Prostate gland (tissue), 2 donors: Measurements from ENCODE around the gene CDCA7. TPM values are rescaled to one million over a fixed set of nuclear protein-coding genes. Genes with fewer than 3 reads are reported as not detected.
"Not testable (repeated sequence)": the region's sequence is repeated elsewhere in the genome, so short reads cannot be mapped to it uniquely, and the experiment has no call there.

Experiments used
- DNase-seq: peaks from one replicate; pipeline ENCODE4 v3.0.0-alpha.2; 2019; ENCODE audit warnings: low spot score
- H3K27ac ChIP-seq, 2 donors: fragments of 200-600 bp; sonication (generic); 2 replicates each; pipeline ENCODE4 v1.5.1; 2017 to 2019
- H3K27me3 ChIP-seq: fragments of 200-600 bp; sonication (generic); replicated peaks from 2 replicates; pipeline ENCODE4 v1.5.1; 2019; ENCODE audit not compliant: insufficient read depth
- H3K36me3 ChIP-seq, 2 donors: fragments of 200-600 bp; sonication (generic); 1 replicate in 1 of 2; 2 replicates in 1 of 2; pipeline versions ENCODE4 v1.5.1 to v1.8.1; 2017 to 2019
- H3K4me1 ChIP-seq: fragments of 200-600 bp; sonication (generic); replicated peaks from 2 replicates; pipeline ENCODE4 v1.5.1; 2019
- H3K4me3 ChIP-seq, 2 donors: fragments of 200-600 bp; sonication (generic); 2 replicates each; pipeline ENCODE4 v1.5.1; 2017 to 2019
- H3K9me3 ChIP-seq: fragments of 200-600 bp; sonication (generic); 2 replicates; pipeline ENCODE4 v1.5.1; 2017
- CTCF ChIP-seq, 4 experiments: fragments of 200-600 bp in 2 of 4; fragments of 450-650 bp in 2 of 4; sonication (generic) in 2 of 4; IDR thresholded peaks; 1 replicate in 3 of 4; 2 replicates in 1 of 4; pipeline ENCODE4 v1.5.1; 2016 to 2019; ENCODE audit warnings: antibody characterized with exemption in 4 of 4, mild to moderate bottlenecking in 2 of 4, moderate library complexity in 2 of 4
- POLR2A ChIP-seq: fragments of 450-650 bp; IDR thresholded peaks from one replicate; pipeline ENCODE4 v1.6.1; 2016; ENCODE audit warnings: antibody characterized with exemption, mild to moderate bottlenecking
- POLR2AphosphoS5 ChIP-seq: sonication (generic); formaldehyde crosslinking; IDR thresholded peaks from one replicate; pipeline ENCODE4 v1.6.1; 2017; ENCODE audit warnings: antibody characterized with exemption
- WGBS: methylation state at CpG from one replicate; pipeline ENCODE4 v1.1.5; 2018; 5-methylcytosine and 5-hydroxymethylcytosine counted together
- intact Hi-C: fragments of 100-400 bp; cut with DNase I; formaldehyde crosslinking; loops from one replicate; pipeline ENCODE4 v1.14.2; 2022
- total RNA-seq, 2 donors: library from RNA; depleted of rRNA; stranded (reverse); fragments of >200 nt; gene quantifications; one replicate each; pipeline ENCODE4 v1.1.0, GENCODE V29; 2016

CDCA7 gene
- total RNA-seq, 2 donors from 2014 or later, result 9.5 to 13.7 TPM

- no peaks in the 10 kb centered on the region for H3K36me3 ChIP-seq
- no peak for DNase-seq
- no peaks in the 10 kb centered on the region for H3K4me1 ChIP-seq
- TF ChIP-seq POLR2A, result no peak
- no peak for TF ChIP-seq CTCF (IDR thresholded peaks at IDR 0.05)
- TF ChIP-seq POLR2AphosphoS5, result no peak
- intact Hi-C loops, result no loop called here
- H3K27ac ChIP-seq, result no peak overlapping the region
- WGBS, result 71% methylated on average over 3 of the region's 3 CpGs
- H3K27me3 ChIP-seq, result no peaks in the 10 kb centered on the region
- no peaks in the 10 kb centered on the region for H3K9me3 ChIP-seq
- no peak overlapping the region for H3K4me3 ChIP-seq
Measured at GRCh38 chr2:173371023-173371422, 16.4 kb downstream of the CDCA7 start.

- H3K36me3 ChIP-seq, result no peaks in the 10 kb centered on the region
- H3K9me3 ChIP-seq, result no peaks in the 10 kb centered on the region
- intact Hi-C loops, result no loop called here
- no peaks in the 10 kb centered on the region for H3K4me1 ChIP-seq
- no peak for TF ChIP-seq POLR2A
- no peak for TF ChIP-seq CTCF (IDR thresholded peaks at IDR 0.05)
- TF ChIP-seq POLR2AphosphoS5, result no peak
- no peak overlapping the region for H3K27ac ChIP-seq
- H3K4me3 ChIP-seq, result no peak overlapping the region
- no peaks in the 10 kb centered on the region for H3K27me3 ChIP-seq
- DNase-seq, result no peak
- 88% methylated on average over 2 of the region's 2 CpGs for WGBS
Measured at GRCh38 chr2:173373290-173373689, 18.6 kb downstream of the CDCA7 start.

- Histone ChIP-seq H3K4me3 (no peak overlapping the region), H3K27ac (no peak overlapping the region), H3K4me1 (no peaks in the 10 kb centered on the region), H3K9me3 (no peaks in the 10 kb centered on the region), H3K27me3 (no peaks in the 10 kb centered on the region), H3K36me3 (no peaks in the 10 kb centered on the region)
- no peak for TF ChIP-seq POLR2AphosphoS5
- no peak for TF ChIP-seq POLR2A
- TF ChIP-seq CTCF (IDR thresholded peaks at IDR 0.05), result no peak
- WGBS, result 100% methylated on average over 3 of the region's 3 CpGs
- no peak for DNase-seq
- intact Hi-C loops, result no loop called here
Measured at GRCh38 chr2:173374634-173375033, 20.0 kb downstream of the CDCA7 start.

- H3K36me3 ChIP-seq, intact Hi-C loops, H3K9me3 ChIP-seq, DNase-seq, H3K4me3 ChIP-seq, H3K27me3 ChIP-seq, H3K27ac ChIP-seq, H3K4me1 ChIP-seq: not testable (repeated sequence)
- 100% methylated on average over 4 of the region's 4 CpGs for WGBS
Measured at GRCh38 chr2:173385534-173385933, 30.9 kb downstream of the CDCA7 start.

- intact Hi-C loops, result no loop called here
- WGBS, result 79% methylated on average over 18 of the region's 18 CpGs
- no peak for TF ChIP-seq POLR2A
- no peak for TF ChIP-seq CTCF (IDR thresholded peaks at IDR 0.05)
- no peak for TF ChIP-seq POLR2AphosphoS5
Measured at GRCh38 chr2:173386021-173386737, 31.5 kb downstream of the CDCA7 start.

More at GRCh38 chr2:173386021-173386737, 31.5 kb downstream of the CDCA7 start:
- no peaks in the 10 kb centered on the region for H3K27me3 ChIP-seq
- no peaks in the 10 kb centered on the region for H3K4me1 ChIP-seq
- no peak overlapping the region for H3K4me3 ChIP-seq
- DNase-seq, result no peak
- H3K27ac ChIP-seq, result no peak overlapping the region
- no peaks in the 10 kb centered on the region for H3K9me3 ChIP-seq
- H3K36me3 ChIP-seq, result no peaks in the 10 kb centered on the region
